CD4-positive, alpha-beta T cell treated with Interleukin-10 for 1 hour (primary cell): Measurements from ENCODE around the gene PTPN14.
"Not testable (repeated sequence)": the region's sequence is repeated elsewhere in the genome, so short reads cannot be mapped to it uniquely, and the experiment has no call there.

Source experiments
- DNase-seq: peaks from one replicate; pipeline ENCODE4 v3.0.0-alpha.2; 2020

PTPN14 gene

GRCh38 chr1:214422137-214422671, 129.2 kb downstream of the PTPN14 start:
- no peak for DNase-seq

DNA sequence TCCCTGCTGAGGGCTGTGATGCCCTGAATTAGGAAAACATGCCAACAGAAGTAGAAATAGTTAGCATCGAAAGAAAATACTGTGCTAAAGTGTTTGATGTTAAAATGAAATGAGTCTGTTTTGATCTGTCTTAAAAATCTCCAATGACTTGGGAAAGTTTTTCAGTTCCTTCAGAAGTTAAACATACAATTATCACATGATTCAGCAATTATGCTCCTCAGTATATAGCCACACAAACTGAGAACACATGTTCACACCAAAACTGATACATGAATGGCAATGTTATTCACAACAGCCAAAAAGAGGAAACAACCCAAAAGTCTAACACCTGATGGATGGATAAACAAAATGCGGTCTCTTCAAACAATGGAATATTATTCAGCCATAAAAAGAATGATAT, 130.6 kb downstream of the PTPN14 start:
- no peak for DNase-seq

DNA sequence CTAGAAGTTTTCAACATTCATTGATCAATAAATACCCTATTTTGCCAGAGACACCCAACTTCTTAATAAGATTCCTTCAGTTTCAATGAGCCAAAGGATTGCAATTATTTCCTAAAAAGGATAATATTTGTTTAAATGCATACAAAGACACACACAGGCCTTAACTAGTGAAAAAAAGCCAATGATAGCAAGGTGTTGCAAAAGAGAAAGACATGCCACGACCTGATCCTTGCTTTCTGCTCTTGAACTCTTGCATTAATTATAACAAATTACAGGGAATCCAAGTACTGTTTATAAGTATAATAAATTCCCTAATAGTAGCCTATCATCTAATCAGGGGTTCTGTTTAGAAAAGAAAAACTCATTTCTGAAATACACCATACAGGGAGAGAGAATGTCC, 131.1 kb downstream of the PTPN14 start:
- DNase-seq: no peak

- no peak for DNase-seq
Observed at GRCh38 chr1:214419650-214420049, 131.8 kb downstream of the PTPN14 start.

- no peak for DNase-seq
Observed at GRCh38 chr1:214418391-214418790, 133.0 kb downstream of the PTPN14 start.

DNA sequence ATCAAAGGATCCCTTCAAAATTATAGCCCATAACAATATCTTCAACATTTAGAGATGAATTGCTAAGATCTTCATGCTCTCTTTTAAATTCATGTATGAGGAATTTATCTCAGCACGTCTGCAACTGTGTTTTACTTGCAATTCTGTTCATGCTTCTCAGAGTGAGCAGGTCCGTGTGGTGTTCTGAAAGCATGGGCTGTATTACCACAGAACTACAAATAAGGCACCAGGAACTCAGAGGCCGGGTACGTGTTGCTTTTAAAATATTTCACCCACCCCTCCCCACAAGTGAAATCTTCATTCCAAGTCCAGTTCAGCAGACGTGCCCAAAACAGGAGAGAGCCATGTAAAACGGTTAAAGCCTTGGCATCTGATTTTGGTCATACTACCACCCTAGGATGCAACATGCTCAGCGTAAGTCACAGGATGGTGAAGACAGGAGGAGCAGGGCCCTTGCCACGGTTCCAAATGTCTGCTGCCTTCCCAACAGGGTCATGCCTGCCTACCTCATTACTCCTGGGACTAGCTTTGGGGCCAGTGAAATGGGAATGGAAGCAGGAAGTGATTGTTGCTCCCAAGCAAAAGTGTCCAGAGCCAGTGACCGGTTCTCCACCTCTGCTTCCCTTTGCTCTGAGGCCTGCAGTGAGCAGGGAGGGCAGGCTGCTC, 133.7 kb downstream of the PTPN14 start:
- DNase-seq: no peak

DNA sequence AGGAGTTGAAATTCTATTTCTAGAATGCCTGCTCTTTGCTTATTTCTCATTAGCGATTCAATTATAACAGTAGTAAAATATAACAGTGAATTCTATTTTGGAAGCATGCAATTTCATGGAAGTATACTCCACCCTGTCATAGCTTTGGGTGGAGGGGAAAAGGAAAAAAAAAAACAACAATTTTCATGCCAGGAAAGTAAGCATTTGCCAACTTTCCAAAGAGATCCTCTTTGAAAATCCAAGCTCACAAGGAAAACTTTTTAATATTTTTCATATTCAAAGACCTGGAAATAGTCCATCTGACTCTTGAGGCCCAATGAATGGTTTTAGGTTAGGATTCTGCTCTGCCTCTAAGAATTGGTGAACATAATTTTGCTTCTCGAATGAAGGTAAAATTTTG, 134.5 kb downstream of the PTPN14 start:
- no peak for DNase-seq

GRCh38 chr1:214416417-214416816, 135.0 kb downstream of the PTPN14 start:
- no peak for DNase-seq

DNA sequence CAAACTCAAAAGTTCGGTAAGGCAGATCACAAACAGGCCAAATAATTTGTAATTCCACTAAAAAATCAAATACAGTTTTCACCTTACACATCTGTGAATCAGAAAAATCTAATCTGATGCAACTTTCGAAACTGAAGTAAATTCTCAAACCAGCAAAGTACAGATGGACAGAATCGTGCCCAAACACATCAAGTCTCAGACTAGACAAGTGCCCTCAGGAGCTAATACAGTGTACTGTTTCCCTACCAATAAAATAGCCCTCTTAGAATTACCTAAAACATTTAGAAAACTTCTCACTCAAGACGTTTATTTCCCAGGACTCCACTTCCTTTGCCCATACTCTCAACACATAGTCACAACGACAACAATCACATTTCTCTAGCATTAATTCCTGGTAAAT, 136.3 kb downstream of the PTPN14 start:
- no peak for DNase-seq

DNA sequence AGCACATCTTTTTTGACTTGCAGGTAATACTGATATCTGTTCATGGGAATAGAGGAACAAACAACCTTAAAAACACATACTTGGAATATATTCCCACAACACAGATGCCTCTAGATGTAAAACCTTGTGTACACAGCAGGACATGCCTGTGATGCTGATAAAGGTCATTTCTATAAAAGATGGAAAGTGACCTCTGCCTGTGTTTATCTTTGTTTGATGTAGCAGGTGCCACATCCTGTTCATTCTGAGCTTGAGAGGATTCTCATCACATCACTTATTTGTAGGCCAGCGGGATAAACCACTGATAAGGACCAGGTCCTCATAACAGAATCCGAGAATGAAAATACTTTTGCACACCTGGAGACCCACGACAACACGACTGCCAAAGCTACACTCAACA, 136.7 kb downstream of the PTPN14 start:
- DNase-seq: no peak

GRCh38 chr1:214413315-214413714, 138.1 kb downstream of the PTPN14 start:
- DNase-seq: no peak

- no peak for DNase-seq
Observed at GRCh38 chr1:214404571-214405213, 146.7 kb downstream of the PTPN14 start.

DNA sequence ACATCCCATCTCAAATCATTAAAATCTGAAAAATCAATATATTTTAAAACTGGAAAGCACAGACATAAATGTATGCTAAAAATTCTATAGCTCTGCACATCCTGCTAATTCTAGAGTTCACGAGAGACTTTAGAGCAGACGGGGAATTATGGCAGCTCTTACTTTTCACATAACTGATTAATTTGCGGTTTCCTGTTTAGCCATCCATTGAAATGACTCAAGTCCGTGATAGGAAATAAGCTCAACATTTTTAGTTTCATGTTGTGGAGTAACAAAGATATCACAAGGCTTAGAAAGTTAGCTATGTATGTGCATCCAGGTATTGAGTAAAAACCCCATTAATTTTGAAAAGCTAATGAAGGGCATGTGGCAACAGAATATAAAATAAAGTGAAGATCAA, 147.2 kb downstream of the PTPN14 start:
- DNase-seq: no peak

DNA sequence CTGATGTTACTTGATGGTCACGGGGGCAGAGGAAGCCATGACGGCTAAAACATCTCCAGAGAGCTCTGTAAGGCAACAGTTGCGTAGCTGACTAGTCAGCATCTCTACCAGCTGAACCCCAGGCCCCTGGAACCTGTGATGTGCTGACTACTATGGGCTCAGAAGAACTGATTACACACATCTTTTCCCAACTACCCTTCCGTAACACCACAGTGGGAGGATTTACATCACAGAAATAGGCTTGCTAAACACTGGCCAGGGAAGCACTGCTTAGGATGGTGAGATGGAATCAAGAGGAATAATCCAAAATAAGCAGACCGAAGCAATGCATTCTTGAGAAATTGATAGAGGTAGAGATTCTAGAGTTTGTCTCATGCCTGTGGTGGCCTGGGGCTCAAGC, 148.0 kb downstream of the PTPN14 start:
- no peak for DNase-seq

GRCh38 chr1:214402613-214403083, 148.8 kb downstream of the PTPN14 start:
- DNase-seq: no peak

DNA sequence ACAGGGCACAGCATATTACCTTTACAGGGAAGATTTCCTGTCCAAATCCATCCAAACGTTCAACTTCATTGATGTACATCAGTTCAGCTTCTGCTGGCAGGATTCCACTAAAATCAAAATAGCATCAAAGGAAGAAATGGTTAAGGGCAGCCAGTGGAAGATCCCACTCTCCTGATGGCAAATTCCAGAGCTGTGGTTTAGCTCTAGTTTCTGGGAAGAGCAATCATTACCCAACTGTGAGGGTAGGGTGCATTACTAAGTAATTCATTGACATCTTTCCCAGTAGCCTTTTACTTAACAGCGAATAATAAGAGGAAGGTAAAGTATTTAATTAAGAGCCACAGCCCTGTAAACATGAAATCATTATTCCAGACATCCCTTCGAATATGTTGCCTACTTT, 149.7 kb downstream of the PTPN14 start:
- no peak for DNase-seq

- no peak for DNase-seq
Observed at GRCh38 chr1:214400131-214400530, 151.3 kb downstream of the PTPN14 start.

DNA sequence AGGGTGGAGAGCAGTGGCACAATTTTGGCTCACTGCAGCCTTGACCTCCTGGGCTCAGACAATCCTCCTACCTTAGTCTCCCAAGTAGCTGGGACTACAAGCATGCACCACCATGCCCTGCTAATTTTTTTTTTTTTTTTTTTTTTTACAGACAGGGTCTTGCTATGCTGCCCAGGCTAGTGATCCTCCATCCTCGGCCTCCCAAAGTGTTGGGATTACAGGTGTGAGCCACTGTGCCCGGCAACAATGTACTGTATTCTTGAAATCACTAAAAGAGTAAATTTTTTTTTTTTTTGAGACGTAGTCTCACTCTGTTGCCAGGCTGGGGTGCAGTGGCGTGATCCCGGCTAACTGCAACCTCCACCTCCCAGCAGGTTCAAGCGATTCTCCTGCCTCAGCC, 152.9 kb downstream of the PTPN14 start:
- DNase-seq: no peak

DNA sequence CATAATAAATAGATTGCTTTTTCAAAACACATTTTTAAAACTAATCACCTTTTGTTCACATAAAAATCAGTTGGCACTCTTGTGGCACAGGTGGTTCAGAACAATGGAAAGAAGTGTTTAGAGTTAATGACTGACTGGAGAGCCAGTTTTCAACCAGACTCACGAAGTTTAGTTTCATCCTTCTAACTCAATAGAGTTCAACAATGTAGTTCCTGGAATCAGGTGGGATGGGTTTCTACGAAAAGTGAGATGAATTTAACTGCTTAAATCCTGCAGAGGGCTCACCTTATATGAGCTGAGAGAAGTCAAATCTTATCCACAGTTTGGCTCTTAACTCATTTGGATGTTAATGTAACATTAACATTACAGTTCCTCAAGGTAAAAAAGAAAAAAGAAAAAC, 153.9 kb downstream of the PTPN14 start:
- DNase-seq: no peak

GRCh38 chr1:214396330-214396729, 155.1 kb downstream of the PTPN14 start:
- no peak for DNase-seq

DNA sequence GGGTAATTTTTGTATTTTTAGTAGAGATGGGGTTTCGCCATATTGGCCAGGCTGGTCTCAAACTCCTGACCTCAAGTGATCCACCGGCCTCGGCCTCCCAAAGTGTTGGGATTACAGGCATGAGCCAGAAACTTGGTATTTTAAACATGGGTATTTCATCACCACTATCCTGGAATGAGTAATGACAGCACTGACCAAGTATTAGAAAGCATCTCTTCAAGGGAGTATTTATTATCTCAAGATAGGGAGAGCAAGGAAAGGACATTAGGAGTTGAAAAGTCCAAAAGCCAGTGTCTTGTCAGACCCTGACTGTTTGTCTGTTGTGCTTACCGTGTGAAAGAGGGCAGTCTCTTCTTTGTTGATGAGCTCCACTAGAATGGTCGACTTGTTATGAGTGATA, 156.8 kb downstream of the PTPN14 start:
- DNase-seq: not testable (repeated sequence)

GRCh38 chr1:214393086-214393485, 158.3 kb downstream of the PTPN14 start:
- DNase-seq: no peak

- no peak for DNase-seq
Observed at GRCh38 chr1:214391873-214392645, 159.3 kb downstream of the PTPN14 start.

DNA sequence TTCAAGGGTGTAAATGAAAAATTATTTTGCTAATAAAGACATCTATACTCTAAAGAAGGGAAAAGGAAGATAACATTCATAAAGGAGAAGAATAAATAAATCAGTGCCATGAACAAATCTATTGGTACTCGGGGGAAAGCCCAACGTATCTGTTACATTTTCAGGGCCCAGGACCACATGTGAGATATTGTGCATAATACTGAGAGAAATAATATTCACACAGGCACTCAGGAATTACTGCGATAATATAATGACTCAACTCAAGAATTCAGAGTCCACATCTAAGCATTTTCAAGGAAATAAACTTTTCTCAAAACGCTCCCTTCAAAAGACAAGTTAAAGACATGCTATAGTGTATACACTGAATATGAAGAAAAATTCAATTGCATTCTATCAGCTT, 161.7 kb downstream of the PTPN14 start:
- DNase-seq: no peak
